NCI-H1930 (cell line): ENCODE data around the gene CORO7.
"Not testable (repeated sequence)": the region's sequence is repeated elsewhere in the genome, so short reads cannot be mapped to it uniquely, and the experiment has no call there.

Experiments used
- DNase-seq, 2 experiments: peaks; one replicate each; lab custom pipeline; 2025; lab: John Stamatoyannopoulos, UW

The CORO7 gene

GRCh38 chr16:4353675-4354074, 62.7 kb downstream of the CORO7 start:
- DNase-seq: no peak

- DNase-seq: no peak
Observed at GRCh38 chr16:4352843-4353242, 63.6 kb downstream of the CORO7 start.

GRCh38 chr16:4351880-4352279, 64.5 kb downstream of the CORO7 start:
- DNase-seq: no peak

GRCh38 chr16:4350787-4351659, 65.4 kb downstream of the CORO7 start, which contains the start of gene PAM16:
PAM16 (minus strand) TSS chr16:4351321; CDS start chr16:4351234, 87 bp downstream.
- DNase-seq: peak; percentile 96 to 97

GRCh38 chr16:4350365-4350786, 66.0 kb downstream of the CORO7 start:
- DNase-seq: no peak

- no peak for DNase-seq
Observed at GRCh38 chr16:4349332-4349731, 67.1 kb downstream of the CORO7 start.

- no peak for DNase-seq
Observed at GRCh38 chr16:4347765-4348509, 68.5 kb downstream of the CORO7 start.

GRCh38 chr16:4347010-4347409, 69.4 kb downstream of the CORO7 start:
- DNase-seq: no peak

- DNase-seq: no peak
Observed at GRCh38 chr16:4345836-4346781, 70.3 kb downstream of the CORO7 start.

GRCh38 chr16:4344983-4345835, 71.2 kb downstream of the CORO7 start:
- DNase-seq: peak in 1 of 2 experiments; percentile 17

GRCh38 chr16:4344300-4344982, 72.0 kb downstream of the CORO7 start:
- not testable (repeated sequence) for DNase-seq

- no peak for DNase-seq
Observed at GRCh38 chr16:4342866-4343744, 73.3 kb downstream of the CORO7 start.

- DNase-seq: no peak
Observed at GRCh38 chr16:4341250-4341649, 75.1 kb downstream of the CORO7 start.

- DNase-seq: no peak
Observed at GRCh38 chr16:4340443-4340842, 76.0 kb downstream of the CORO7 start.

- no peak for DNase-seq
Observed at GRCh38 chr16:4339909-4340308, 76.5 kb downstream of the CORO7 start.

GRCh38 chr16:4339455-4339854, 76.9 kb downstream of the CORO7 start:
- no peak for DNase-seq

GRCh38 chr16:4338712-4339299, 77.6 kb downstream of the CORO7 start:
- DNase-seq: no peak

- DNase-seq: no peak
Observed at GRCh38 chr16:4338125-4338582, 78.2 kb downstream of the CORO7 start.
